Activated T-cell treated with anti-CD3 and anti-CD28 coated beads, Interleukin-2, amount 50 U/mL, for 24 hours (primary cell): ENCODE data around the gene PHGDH.

Experiments used
- DNase-seq: peaks from one replicate; pipeline ENCODE4 v3.0.0-alpha.2; 2020
- H3K27ac Mint-ChIP-seq: 2 replicates; pipeline ENCODE4 v1.8.0; 2020; ENCODE audit warnings: mild to moderate bottlenecking, mixed read lengths
- H3K27me3 Mint-ChIP-seq: 2 replicates; pipeline ENCODE4 v1.8.0; 2020; ENCODE audit warnings: mixed read lengths
- H3K36me3 Mint-ChIP-seq: 2 replicates; pipeline ENCODE4 v1.8.0; 2020; ENCODE audit warnings: low read depth, mixed read lengths
- H3K4me1 Mint-ChIP-seq: 2 replicates; pipeline ENCODE4 v1.8.0; 2020; ENCODE audit warnings: low read depth, mixed read lengths
- H3K4me3 Mint-ChIP-seq: 2 replicates; pipeline ENCODE4 v1.8.0; 2020; ENCODE audit warnings: mild to moderate bottlenecking, moderate library complexity, mixed read lengths
- H3K9me3 Mint-ChIP-seq: 2 replicates; pipeline ENCODE4 v1.8.0; 2020; ENCODE audit warnings: mixed read lengths

Gene PHGDH

GRCh38 chr1:119745034-119745433 lies 33.3 kb downstream of the PHGDH start:
- no peak overlapping the region for H3K27ac Mint-ChIP-seq
- no peak overlapping the region for H3K4me3 Mint-ChIP-seq
- no peaks in the 10 kb centered on the region for H3K9me3 Mint-ChIP-seq
- H3K36me3 Mint-ChIP-seq, result peaks cover 33% of the 10 kb centered on the region
- no peak for DNase-seq
- no peaks in the 10 kb centered on the region for H3K27me3 Mint-ChIP-seq
- peaks cover 22% of the 10 kb centered on the region for H3K4me1 Mint-ChIP-seq

DNA sequence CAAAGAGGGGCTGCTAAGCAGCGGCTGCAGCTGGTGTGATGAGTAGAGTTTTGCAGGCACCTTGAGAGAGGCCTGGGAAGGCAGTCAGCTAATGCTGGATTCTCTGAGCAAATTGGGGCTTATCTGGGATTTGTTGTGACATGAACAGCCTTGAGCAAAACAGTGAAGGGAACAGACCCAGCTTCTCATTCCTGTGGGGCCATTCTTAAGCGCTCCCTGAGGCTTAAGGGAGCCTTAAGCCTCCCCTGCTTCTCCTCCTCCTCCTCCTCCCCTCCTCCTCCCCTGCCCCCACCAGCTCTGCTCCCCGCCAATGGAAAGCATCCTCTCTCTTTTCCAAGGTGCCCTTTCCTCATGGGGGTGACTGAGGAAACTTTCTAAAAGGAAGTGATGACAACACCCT lies 35.7 kb downstream of the PHGDH start:
- Mint-ChIP-seq H3K9me3 (no peaks in the 10 kb centered on the region), H3K4me1 (peaks cover 22% of the 10 kb centered on the region), H3K27me3 (peaks cover 7% of the 10 kb centered on the region), H3K4me3 (no peak overlapping the region), H3K27ac (no peak overlapping the region), H3K36me3 (peaks cover 15% of the 10 kb centered on the region)
- DNase-seq, result no peak

GRCh38 chr1:119748040-119748439 lies 36.3 kb downstream of the PHGDH start:
- Mint-ChIP-seq H3K4me1 (peaks cover 22% of the 10 kb centered on the region), H3K27me3 (peaks cover 8% of the 10 kb centered on the region), H3K9me3 (no peaks in the 10 kb centered on the region), H3K4me3 (no peak overlapping the region), H3K27ac (no peak overlapping the region), H3K36me3 (peaks cover 13% of the 10 kb centered on the region)
- no peak for DNase-seq

DNA sequence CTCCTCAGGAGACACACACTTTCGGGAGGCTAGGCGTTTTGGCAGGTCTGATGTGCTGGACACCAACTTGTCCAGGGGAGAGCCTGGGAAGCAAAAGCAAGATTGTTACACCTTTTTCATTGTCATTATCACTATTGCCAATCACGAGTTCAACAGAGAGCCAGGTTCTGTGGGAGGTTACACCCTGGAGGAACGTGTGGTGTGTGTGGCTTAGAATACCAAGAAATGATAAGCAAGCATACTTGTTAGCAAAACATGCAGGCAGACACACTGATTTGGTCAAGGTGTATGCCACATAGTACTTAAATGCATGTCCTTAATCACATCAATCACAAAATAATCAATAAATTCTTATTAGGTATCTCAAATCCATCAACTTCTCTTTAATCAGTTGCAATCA lies 40.9 kb downstream of the PHGDH start:
- Mint-ChIP-seq H3K9me3 (no peaks in the 10 kb centered on the region), H3K36me3 (no peaks in the 10 kb centered on the region), H3K4me3 (no peak overlapping the region), H3K27me3 (peaks cover 12% of the 10 kb centered on the region), H3K4me1 (peaks cover 2% of the 10 kb centered on the region), H3K27ac (no peak overlapping the region)
- DNase-seq, result no peak

- H3K4me1 Mint-ChIP-seq, result no peaks in the 10 kb centered on the region
- DNase-seq, result no peak
- no peak overlapping the region for H3K4me3 Mint-ChIP-seq
- H3K36me3 Mint-ChIP-seq, result no peaks in the 10 kb centered on the region
- peaks cover 6% of the 10 kb centered on the region for H3K27me3 Mint-ChIP-seq
- H3K9me3 Mint-ChIP-seq, result no peaks in the 10 kb centered on the region
- H3K27ac Mint-ChIP-seq, result no peak overlapping the region
Observed at GRCh38 chr1:119758584-119758983, 46.9 kb downstream of the PHGDH start.

DNA sequence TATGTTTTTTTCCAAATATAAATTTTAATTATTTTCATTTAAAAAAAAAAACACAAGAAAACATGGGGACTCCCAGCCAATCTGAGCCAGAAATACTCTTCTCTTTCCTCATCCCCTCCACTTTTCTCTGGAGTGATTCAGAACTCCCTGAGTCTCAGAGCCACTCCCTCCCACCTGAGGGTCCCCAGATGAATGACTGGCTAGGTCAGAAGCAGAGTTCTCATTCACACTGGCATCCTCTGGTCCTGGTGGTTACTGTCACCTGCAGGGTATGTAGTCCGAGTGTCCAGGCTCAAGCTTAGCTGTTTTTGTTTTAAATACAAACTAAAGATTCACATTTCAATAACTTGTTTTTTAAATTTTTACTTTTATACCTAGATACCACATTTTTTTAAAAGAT lies 50.7 kb downstream of the PHGDH start:
- Mint-ChIP-seq H3K27me3 (peaks cover 17% of the 10 kb centered on the region), H3K4me1 (peaks cover 1% of the 10 kb centered on the region), H3K27ac (no peak overlapping the region), H3K9me3 (no peaks in the 10 kb centered on the region), H3K4me3 (no peak overlapping the region), H3K36me3 (no peaks in the 10 kb centered on the region)
- DNase-seq, result no peak

DNA sequence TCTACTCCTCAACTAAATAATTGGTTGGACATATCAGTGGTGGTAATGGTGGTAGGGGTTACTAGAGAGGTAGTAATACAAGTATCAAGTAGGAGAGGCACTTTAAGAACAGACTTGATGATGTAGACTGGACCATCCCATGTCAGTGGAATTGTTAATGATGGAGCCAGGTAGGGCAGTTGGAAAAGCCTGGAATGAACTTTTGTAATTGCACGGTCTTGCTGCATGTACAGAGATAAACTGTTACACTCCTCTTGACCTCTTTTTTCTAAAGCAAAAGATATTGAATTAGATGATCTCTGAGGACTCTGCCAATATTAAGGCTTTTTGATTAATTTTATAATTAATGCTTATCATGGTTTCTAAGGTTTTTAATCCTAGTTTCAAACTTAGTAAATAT lies 51.2 kb downstream of the PHGDH start:
- Mint-ChIP-seq H3K27ac (no peak overlapping the region), H3K27me3 (peaks cover 18% of the 10 kb centered on the region), H3K9me3 (no peaks in the 10 kb centered on the region), H3K4me1 (peaks cover 1% of the 10 kb centered on the region), H3K36me3 (no peaks in the 10 kb centered on the region), H3K4me3 (no peak overlapping the region)
- DNase-seq, result no peak

DNA sequence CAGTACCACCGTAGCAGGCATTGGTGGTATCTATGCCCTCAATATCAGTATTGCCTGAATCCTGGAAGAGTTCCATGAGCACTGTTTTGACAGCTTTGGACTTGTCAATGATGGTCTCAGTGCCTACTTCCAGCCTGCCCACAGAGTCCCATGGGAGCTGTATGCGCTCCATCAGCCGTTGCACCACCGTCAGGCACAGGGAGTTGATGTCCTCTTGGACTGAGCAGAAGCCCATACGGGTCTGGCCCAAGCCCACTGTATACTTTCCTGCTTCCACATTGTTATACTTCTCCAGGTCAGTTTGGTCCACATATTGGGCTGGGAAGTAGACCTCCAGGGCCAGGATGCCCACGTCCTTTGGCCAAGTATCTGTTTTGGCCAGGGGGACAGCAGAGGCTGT lies 52.5 kb downstream of the PHGDH start:
- Mint-ChIP-seq H3K27ac (no peak overlapping the region), H3K27me3 (peaks cover 28% of the 10 kb centered on the region), H3K9me3 (no peaks in the 10 kb centered on the region), H3K4me1 (peaks cover 1% of the 10 kb centered on the region), H3K4me3 (no peak overlapping the region), H3K36me3 (no peaks in the 10 kb centered on the region)
- no peak for DNase-seq

DNA sequence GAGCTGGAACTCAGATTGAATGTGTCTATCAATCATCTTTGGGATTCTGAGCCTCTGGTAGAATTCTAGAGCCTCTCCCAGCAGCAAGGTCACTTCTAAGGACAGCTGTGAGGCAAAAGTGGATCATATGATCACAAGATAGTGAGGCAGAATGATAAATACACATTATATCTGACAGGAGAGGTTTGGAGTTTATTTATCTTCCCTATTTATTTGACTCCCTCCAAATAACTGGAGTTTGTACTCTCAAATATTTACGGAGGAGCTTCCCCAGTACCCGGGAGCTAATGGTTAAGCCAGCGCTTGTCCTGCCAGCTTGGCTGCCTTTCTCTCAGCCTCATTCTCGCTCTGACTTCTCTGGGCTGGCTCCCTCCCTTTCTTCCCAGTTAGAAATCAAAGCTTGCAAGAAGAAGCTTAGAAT lies 54.6 kb downstream of the PHGDH start:
- H3K27me3 Mint-ChIP-seq, result peaks cover 22% of the 10 kb centered on the region
- DNase-seq, result no peak
- no peak overlapping the region for H3K27ac Mint-ChIP-seq
- no peaks in the 10 kb centered on the region for H3K9me3 Mint-ChIP-seq
- no peak overlapping the region for H3K4me3 Mint-ChIP-seq
- H3K36me3 Mint-ChIP-seq, result no peaks in the 10 kb centered on the region
- peaks cover 1% of the 10 kb centered on the region for H3K4me1 Mint-ChIP-seq

GRCh38 chr1:119767486-119767885 lies 55.8 kb downstream of the PHGDH start:
- peaks cover 1% of the 10 kb centered on the region for H3K4me1 Mint-ChIP-seq
- no peaks in the 10 kb centered on the region for H3K9me3 Mint-ChIP-seq
- no peak overlapping the region for H3K27ac Mint-ChIP-seq
- H3K27me3 Mint-ChIP-seq, result peaks cover 22% of the 10 kb centered on the region
- no peak overlapping the region for H3K4me3 Mint-ChIP-seq
- DNase-seq, result no peak
- H3K36me3 Mint-ChIP-seq, result no peaks in the 10 kb centered on the region

DNA sequence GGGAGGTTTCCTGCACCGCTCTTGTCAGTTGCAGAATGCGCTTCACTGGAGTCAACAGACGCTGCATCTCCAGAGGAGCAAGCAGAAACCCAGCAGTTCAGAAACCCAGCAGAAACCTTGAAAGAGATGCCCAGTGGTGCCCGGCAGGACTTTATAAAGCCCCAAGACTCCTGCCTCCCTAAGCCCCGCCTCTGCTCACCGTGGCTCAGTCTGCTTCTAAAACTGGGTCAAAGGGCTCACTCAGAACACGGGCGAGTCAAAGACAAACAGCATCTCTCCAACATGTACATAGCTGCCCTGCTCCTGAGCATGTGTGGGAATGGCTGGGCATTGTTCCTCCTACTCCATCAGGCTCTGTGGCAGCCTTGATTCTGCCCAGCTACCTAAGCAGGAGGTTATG lies 57.0 kb downstream of the PHGDH start, which contains the start of gene HMGCS2:
HMGCS2 (minus strand) TSS at position 128 of the 400 bp plus-strand sequence; CDS start at position 67, 61 bp downstream.
- Mint-ChIP-seq H3K36me3 (no peaks in the 10 kb centered on the region), H3K4me1 (peaks cover 1% of the 10 kb centered on the region), H3K27me3 (peaks cover 27% of the 10 kb centered on the region), H3K4me3 (no peak within 1 kb of the TSS), H3K9me3 (no peaks in the 10 kb centered on the region), H3K27ac (no peak within 1 kb of the TSS)
- no peak for DNase-seq

GRCh38 chr1:119771016-119771415 lies 59.3 kb downstream of the PHGDH start:
- Mint-ChIP-seq H3K36me3 (no peaks in the 10 kb centered on the region), H3K9me3 (no peaks in the 10 kb centered on the region), H3K27ac (no peak overlapping the region), H3K4me1 (peaks cover 1% of the 10 kb centered on the region), H3K27me3 (peaks cover 27% of the 10 kb centered on the region), H3K4me3 (no peak overlapping the region)
- DNase-seq, result no peak

DNA sequence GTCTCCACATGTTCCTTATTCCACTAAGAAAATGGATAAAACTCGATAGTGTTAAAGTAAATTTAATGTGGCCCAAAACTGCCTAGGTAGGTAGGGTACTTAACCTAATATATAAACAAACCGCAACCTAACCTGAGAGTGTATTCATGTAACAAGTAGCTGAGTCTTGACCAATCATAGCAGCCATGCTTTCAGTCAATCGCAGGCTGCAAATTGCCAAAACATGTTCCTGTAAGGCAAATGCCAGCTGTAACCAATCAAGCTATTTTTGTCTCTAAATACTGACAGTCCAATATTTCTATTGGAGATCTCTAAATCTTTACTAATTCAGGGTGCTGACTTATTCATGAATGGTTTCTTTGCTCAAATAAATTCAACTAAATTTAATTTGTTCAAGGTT lies 60.0 kb downstream of the PHGDH start:
- no peaks in the 10 kb centered on the region for H3K9me3 Mint-ChIP-seq
- DNase-seq, result no peak
- no peak overlapping the region for H3K4me3 Mint-ChIP-seq
- no peak overlapping the region for H3K27ac Mint-ChIP-seq
- peaks cover 22% of the 10 kb centered on the region for H3K27me3 Mint-ChIP-seq
- no peaks in the 10 kb centered on the region for H3K36me3 Mint-ChIP-seq
- peaks cover 1% of the 10 kb centered on the region for H3K4me1 Mint-ChIP-seq

DNA sequence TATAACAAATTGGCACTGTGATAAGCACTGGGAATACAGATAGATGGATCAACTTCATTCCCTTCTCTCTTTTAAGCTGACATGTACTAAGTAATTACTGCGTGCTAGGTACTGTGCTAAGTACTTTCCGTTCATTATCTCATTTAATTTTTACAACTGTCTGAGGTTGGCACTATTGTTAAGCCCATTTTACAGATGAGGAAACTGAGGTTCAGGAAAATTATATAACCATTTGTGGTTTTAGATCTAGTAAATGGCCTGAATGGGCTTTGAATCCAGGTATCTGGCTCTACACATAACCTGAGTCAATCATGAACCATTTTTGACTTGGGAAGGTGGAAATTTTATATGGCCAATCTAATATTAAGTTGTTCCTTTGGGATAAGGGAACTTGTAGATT lies 60.6 kb downstream of the PHGDH start:
- no peak overlapping the region for H3K27ac Mint-ChIP-seq
- peaks cover 17% of the 10 kb centered on the region for H3K27me3 Mint-ChIP-seq
- no peaks in the 10 kb centered on the region for H3K36me3 Mint-ChIP-seq
- H3K4me1 Mint-ChIP-seq, result no peaks in the 10 kb centered on the region
- DNase-seq, result no peak
- H3K4me3 Mint-ChIP-seq, result no peak overlapping the region
- no peaks in the 10 kb centered on the region for H3K9me3 Mint-ChIP-seq

DNA sequence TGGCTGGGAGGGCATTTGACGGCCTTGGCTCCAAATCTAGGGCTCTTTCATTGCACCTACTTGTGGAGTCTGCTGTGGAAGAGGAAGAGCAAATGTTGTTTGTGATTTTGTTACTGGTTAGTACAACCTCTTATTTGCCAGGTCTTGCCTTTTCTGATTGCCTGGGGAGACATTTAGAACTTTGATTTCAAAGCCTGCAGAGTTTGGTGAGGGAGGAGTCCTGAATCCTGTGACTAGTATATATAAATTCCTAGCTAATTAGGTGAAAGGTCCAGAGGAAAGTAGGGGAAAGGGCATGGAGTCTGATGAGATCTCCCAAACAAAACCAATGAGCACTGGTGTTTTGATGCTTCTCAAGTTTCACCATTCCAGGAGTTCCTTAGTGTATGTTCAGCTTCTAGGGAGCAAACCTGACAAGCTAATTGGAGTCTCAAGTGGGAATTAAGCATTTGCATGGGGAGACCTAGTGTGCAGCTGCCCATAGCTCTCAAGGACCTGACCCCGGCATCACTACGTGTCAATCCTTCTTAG lies 62.0 kb downstream of the PHGDH start:
- no peak for DNase-seq
- H3K27me3 Mint-ChIP-seq, result peaks cover 7% of the 10 kb centered on the region
- no peaks in the 10 kb centered on the region for H3K36me3 Mint-ChIP-seq
- H3K4me1 Mint-ChIP-seq, result no peaks in the 10 kb centered on the region
- no peaks in the 10 kb centered on the region for H3K9me3 Mint-ChIP-seq
- H3K4me3 Mint-ChIP-seq, result no peak overlapping the region
- no peak overlapping the region for H3K27ac Mint-ChIP-seq
